AG04449 (cell line): ENCODE data around the gene SLC25A2.
"Not testable (repeated sequence)": the region's sequence is repeated elsewhere in the genome, so short reads cannot be mapped to it uniquely, and the experiment has no call there.

Experiments
- CTCF ChIA-PET: fragments of 350-600 bp; formaldehyde crosslinking; extraction: SDS; loops from one replicate; lab custom pipeline; 2021; ENCODE audit warnings: antibody characterized with exemption; lab: Yijun Ruan, JAX
- POLR2A ChIA-PET: fragments of 400-600, 350-600 bp; formaldehyde crosslinking; extraction: SDS; loops from one replicate; lab custom pipeline; 2020; ENCODE audit warnings: antibody characterized with exemption, inconsistent platforms; lab: Yijun Ruan, JAX
- DNase-seq: peaks from one replicate; pipeline ENCODE4 v3.0.0-alpha.2; 2010; ENCODE audit warnings: low read depth, low spot score
- H3K4me3 ChIP-seq: 2 replicates; pipeline ENCODE4 v1.5.1; 2011; ENCODE audit warnings: low read depth, mild to moderate bottlenecking, control low read depth, low read length
- CTCF ChIP-seq: IDR thresholded peaks from one replicate; pipeline ENCODE4 v1.5.1; 2011; ENCODE audit warnings: mild to moderate bottlenecking, moderate library complexity, low read length, control low read depth, inconsistent platforms; ENCODE audit not compliant: insufficient read depth; ENCODE audit errors: missing control alignments

The SLC25A2 gene

DNA sequence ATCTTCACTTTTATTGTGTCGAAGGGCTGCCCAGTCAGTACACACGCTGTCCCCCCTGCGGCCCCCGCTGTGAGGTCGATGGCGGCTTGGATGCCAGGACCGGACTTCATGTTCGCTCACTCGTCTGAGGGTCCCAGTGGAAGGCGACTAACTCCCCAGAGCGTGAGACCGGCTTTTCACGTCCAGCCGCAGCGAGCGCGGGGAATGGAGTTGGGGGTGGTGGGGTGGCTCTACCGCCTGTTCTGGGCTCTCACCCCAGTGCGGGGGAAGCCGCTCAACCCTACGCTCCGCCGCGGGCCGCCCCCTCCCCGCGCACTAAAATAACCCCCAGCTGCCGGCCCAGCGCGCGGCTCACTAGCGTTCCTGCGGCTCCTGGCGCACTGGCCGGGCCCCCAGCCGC, at the start of gene SLC25A2:
Gene SLC25A2 (minus strand): TSS at position 294 of the 400 bp plus-strand sequence. CDS start 184 bp downstream, at position 110.
- no peak within 1 kb of the TSS for H3K4me3 ChIP-seq
- TF ChIP-seq CTCF, result no peak
- ChIA-PET POLR2A (no interaction called here), CTCF (interaction anchor here (0.6 kb wide), 1 partner anchor 12 kb away, joined by 3 read pairs; no protein-coding TSS in a partner anchor)
- no peak for DNase-seq

DNA sequence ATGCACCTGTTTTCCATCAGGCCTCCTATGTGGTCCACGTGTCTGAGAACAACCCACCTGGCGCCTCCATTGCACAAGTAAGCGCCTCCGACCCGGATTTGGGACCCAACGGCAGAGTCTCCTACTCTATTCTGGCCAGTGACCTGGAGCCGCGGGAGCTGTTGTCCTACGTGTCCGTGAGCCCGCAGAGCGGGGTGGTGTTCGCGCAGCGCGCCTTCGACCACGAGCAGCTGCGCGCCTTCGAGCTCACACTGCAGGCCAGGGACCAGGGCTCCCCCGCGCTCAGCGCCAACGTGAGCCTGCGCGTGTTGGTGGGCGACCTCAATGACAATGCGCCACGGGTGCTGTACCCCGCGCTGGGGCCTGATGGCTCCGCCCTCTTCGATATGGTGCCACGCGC, 47.7 kb upstream of the SLC25A2 start:
- DNase-seq, result no peak
- ChIA-PET CTCF (interaction anchor here (2.4 to 10.4 kb wide), 6 partner anchors 22 to 215 kb away, joined by 6 to 134 read pairs (median 21); partner anchors contain the start of gene PCDHGA1), POLR2A (no interaction called here)
- TF ChIP-seq CTCF, result no peak
- H3K4me3 ChIP-seq, result no peak overlapping the region

DNA sequence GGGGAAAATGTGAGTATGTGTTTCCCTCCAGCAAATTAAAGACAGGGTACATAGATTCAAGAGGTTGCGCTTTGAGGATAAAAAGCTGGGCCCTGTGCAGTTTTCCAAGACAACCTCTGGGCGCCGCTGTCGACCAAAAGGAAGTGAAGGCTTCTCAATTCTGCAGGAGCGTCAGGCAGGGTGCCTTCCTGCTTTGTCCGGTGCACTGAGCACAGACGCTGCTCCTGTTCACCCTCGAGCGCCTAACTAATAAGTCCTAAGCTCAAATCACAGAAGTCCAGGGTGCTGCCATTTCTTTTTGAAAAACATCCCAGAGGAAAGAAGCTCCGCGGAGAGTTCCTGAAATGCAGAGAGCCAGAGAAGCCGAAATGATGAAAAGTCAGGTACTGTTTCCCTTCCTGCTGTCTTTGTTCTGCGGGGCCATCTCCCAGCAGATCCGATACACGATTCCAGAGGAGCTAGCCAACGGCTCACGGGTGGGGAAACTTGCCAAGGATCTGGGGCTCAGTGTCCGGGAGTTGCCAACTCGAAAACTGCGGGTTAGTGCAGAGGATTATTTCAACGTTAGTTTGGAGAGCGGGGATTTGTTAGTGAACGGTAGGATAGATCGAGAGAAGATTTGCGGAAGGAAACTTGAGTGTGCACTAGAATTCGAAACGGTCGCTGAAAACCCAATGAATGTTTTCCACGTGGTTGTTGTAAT, 46.2 kb upstream of the SLC25A2 start, which contains the start of gene PCDHGB1:
Gene PCDHGB1 (plus strand): TSS at position 183 of the 703 bp plus-strand sequence. CDS start 162 bp downstream, at position 345.
- no peak for DNase-seq
- POLR2A ChIA-PET, result no interaction called here
- peak within 1 kb of the TSS; percentile 39 for H3K4me3 ChIP-seq
- CTCF ChIA-PET, result interaction anchor here (0.6 to 10.4 kb wide), 20 partner anchors 8 to 228 kb away, joined by 3 to 134 read pairs (median 6); partner anchors contain the start of genes PCDHGA1, PCDHGA2, PCDHGA5 and PCDHGA8
- TF ChIP-seq CTCF, result peak; percentile 50

GRCh38 chr5:141346017-141346416, 42.2 kb upstream of the SLC25A2 start:
- DNase-seq, POLR2A ChIA-PET, H3K4me3 ChIP-seq: not testable (repeated sequence)
- CTCF ChIA-PET, result interaction anchor here (1.1 to 10.4 kb wide), 5 partner anchors 10 to 228 kb away, joined by 3 to 134 read pairs (median 4); no protein-coding TSS in a partner anchor

DNA sequence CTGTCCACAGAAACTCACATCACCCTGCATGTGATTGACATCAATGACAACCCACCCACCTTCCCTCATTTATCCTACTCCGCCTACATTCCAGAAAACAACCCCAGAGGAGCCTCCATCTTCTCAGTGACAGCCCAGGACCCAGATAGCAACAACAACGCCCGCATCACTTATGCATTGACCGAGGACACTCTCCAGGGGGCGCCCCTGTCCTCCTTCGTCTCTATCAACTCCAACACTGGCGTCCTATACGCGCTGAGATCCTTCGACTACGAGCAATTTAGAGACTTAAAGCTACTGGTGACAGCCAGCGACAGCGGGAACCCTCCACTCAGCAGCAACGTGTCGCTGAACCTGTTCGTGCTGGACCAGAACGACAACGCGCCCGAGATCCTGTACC, 41.5 kb upstream of the SLC25A2 start:
- no peak for TF ChIP-seq CTCF
- POLR2A ChIA-PET, result no interaction called here
- CTCF ChIA-PET, result interaction anchor here (1.1 to 10.4 kb wide), 4 partner anchors 13 to 221 kb away, joined by 3 to 134 read pairs (median 18); no protein-coding TSS in a partner anchor
- H3K4me3 ChIP-seq, result no peak overlapping the region
- no peak for DNase-seq

DNA sequence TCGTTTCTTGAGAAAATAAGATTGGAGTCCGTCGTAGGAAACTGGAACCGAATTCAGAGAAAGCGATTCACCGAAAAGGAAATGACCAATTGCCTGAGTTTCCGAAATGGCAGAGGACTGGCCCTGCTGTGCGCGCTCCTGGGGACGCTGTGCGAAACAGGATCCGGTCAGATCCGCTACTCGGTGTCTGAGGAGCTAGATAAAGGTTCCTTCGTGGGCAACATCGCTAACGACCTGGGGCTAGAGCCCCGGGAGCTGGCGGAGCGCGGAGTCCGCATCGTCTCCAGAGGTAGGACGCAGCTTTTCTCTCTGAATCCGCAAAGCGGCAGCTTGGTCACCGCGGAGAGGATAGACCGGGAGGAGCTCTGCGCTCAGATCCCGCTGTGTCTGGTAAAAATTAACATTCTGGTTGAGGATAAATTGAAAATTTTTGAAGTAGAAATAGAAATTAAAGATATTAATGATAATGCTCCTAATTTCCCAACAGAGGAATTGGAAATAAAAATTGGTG, 40.2 kb upstream of the SLC25A2 start:
- DNase-seq, result no peak
- ChIA-PET CTCF (interaction anchor here (0.9 to 10.4 kb wide), 20 partner anchors 9 to 231 kb away, joined by 3 to 134 read pairs (median 4); partner anchors contain the start of genes PCDHGA1, PCDHGA11, PCDHGA4 and PCDHGA5), POLR2A (no interaction called here)
- no peak for TF ChIP-seq CTCF
- H3K4me3 ChIP-seq, result peak overlapping the region; percentile 43
